Omental fat pad (tissue), 4 donors: ENCODE measurements around the gene SLC30A1. TPM values are rescaled to one million over a fixed set of nuclear protein-coding genes. Genes with fewer than 3 reads are reported as not detected.
"Not testable (repeated sequence)": the region's sequence is repeated elsewhere in the genome, so short reads cannot be mapped to it uniquely, and the experiment has no call there.

Experiments used
- ATAC-seq: fragments of 150-250 bp; one replicate; pipeline ENCODE4 v1.9.1; 2016; ENCODE audit warnings: mild to moderate bottlenecking, moderate library complexity; ENCODE audit not compliant: low FRiP score
- DNase-seq: peaks from one replicate; pipeline ENCODE4 v3.0.0-alpha.2; 2019; ENCODE audit warnings: low spot score
- CTCF ChIP-seq, 3 donors: fragments of 450-650 bp; IDR thresholded peaks; one replicate each; pipeline ENCODE4 v1.5.1; 2016 to 2017; ENCODE audit warnings: antibody characterized with exemption in 3 of 3, mild to moderate bottlenecking in 3 of 3, moderate library complexity in 2 of 3
- total RNA-seq, 4 donors: library from RNA; depleted of rRNA; stranded (reverse); fragments of >200 nt; gene quantifications; one replicate each; pipeline ENCODE4 v1.1.0, GENCODE V29; 2016

SLC30A1 gene
- total RNA-seq, 4 donors from 2014 or later: 21.0 to 66.7 (median 37.1) TPM

DNA sequence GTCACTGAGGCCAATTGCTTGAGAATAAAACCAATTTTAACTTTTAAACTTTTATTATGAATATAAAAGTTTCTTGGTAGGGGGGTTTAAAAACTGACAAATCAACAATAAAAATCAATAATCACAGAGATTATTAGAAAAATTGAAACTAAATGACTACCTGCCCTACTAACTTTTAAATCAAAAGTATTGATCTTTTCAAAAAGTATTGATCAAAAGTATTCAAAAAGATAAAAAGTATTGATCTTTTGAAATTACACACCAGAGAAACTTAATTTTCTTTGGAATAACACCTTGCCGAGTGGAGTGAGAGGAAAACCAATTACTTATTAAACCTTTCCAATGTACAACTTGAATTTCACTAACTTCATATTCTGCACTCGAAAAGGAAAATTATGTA lies 2.2 kb downstream of the SLC30A1 start:
- no peak for ATAC-seq
- no peak for DNase-seq
- TF ChIP-seq CTCF (IDR thresholded peaks at IDR 0.05): no peak

- ATAC-seq (no peak), DNase-seq (no peak)
- no peak for TF ChIP-seq CTCF (IDR thresholded peaks at IDR 0.05)
These were observed 4.3 kb downstream of the SLC30A1 start for GRCh38 chr1:211574705-211575104.

- no peak for TF ChIP-seq CTCF (IDR thresholded peaks at IDR 0.05)
- ATAC-seq (no peak), DNase-seq (no peak)
These were observed 7.0 kb downstream of the SLC30A1 start for GRCh38 chr1:211571998-211572397.

- DNase-seq, ATAC-seq: not testable (repeated sequence)
These were observed 8.6 kb downstream of the SLC30A1 start for GRCh38 chr1:211570378-211570777.

DNA sequence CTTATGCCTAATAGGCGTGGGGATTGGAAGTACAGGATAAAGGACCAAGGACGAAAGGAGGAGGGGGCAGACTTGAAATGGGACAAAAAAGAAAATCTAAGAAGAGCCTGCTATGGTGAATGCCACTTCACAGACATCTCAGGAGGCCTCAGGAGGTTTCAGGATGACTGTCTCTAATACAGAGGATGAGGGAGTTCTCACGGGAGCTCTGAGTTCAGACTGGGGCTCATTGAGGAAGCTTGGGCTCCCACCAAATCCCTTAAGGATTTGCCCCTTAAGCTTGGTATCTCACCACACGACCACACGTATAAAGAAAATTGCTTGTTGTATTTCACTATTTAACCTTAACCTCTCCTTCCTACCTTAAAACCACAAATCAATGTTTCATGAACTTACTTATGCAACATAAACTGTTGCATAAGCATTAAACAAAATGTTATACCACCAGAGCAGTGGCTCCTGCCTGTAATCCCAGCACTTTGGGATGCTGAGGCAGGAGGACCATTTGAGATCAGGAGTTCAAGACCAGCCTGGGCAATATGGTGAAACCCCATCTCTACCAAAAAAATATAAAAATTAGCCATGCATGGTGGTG lies 12.4 kb downstream of the SLC30A1 start:
- no peak for TF ChIP-seq CTCF (IDR thresholded peaks at IDR 0.05)
- DNase-seq: no peak
- no peak for ATAC-seq

DNA sequence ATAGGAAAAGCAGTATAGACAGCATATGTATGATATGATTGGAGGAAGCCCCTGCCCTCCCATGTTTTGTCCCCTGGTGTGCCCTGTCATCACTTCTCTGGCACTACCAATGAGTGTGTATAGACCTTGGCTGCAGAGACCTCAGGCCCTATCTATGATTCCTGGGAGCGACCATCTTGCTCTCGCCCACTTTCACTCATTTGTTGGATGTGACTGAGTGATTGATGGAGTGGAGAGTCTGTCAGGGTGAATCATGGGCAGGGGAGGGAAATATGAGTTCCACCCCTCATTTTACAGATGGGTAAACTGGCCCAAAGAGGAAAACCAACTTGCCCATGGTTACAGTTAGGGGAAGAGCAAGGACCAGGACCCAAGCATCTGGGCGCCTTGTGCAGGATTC lies 14.9 kb downstream of the SLC30A1 start:
- no peak for TF ChIP-seq CTCF (IDR thresholded peaks at IDR 0.05)
- DNase-seq (no peak), ATAC-seq (no peak)

GRCh38 chr1:211559222-211560010 lies 19.5 kb downstream of the SLC30A1 start:
- DNase-seq (no peak), ATAC-seq (no peak)
- no peak for TF ChIP-seq CTCF (IDR thresholded peaks at IDR 0.05)
